ENCODE measurements around the gene TMEM245.

TMEM245 gene

DNA sequence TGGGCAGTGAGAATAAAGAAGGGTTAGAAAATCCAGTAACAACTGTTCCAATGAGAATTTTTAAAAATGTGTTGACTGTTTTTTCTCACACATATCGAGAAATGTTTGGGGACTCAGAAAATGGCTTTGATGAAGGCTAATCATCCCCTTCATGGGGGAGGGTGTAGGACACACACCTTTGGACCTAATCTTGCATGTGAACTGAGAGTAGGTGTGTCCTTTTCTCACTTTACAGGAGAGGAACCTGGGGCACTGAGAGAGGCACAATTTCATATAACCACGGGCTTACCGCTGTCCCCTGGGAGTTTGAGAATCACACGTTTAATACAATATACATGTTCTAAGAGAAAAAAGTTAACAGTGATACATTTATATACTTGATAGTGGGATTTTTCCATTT, 30.0 kb upstream of the TMEM245 start:
- no peak for DNase-seq (ENCODE audit: low read depth)
- TF ChIP-seq CTCF (conservative IDR thresholded peaks at IDR 0.05; ENCODE audit: control insufficient read depth, insufficient read depth, low read depth, low read length), result no peak

GRCh38 chr9:109149089-109149488, 29.3 kb upstream of the TMEM245 start:
- H3K4me3 ChIP-seq (ENCODE audit: control insufficient read depth, low read depth, low read length), result no peak overlapping the region
- no peak for DNase-seq (ENCODE audit: low read depth)
- no peak for TF ChIP-seq CTCF (conservative IDR thresholded peaks at IDR 0.05; ENCODE audit: control insufficient read depth, insufficient read depth, low read depth, low read length)

More for the DNA sequence above, 30.0 kb upstream of the TMEM245 start:
- H3K4me3 ChIP-seq (ENCODE audit: control insufficient read depth, low read depth, low read length), result no peak overlapping the region

GRCh38 chr9:109145051-109145450, 25.3 kb upstream of the TMEM245 start:
- DNase-seq (ENCODE audit: low read depth), result no peak
- no peak for TF ChIP-seq CTCF (conservative IDR thresholded peaks at IDR 0.05; ENCODE audit: control insufficient read depth, insufficient read depth, low read depth, low read length)
- no peak overlapping the region for H3K4me3 ChIP-seq (ENCODE audit: control insufficient read depth, low read depth, low read length)

GRCh38 chr9:109143881-109144562, 24.3 kb upstream of the TMEM245 start:
- peak; percentile 50 for DNase-seq (ENCODE audit: low read depth)
- TF ChIP-seq CTCF (conservative IDR thresholded peaks at IDR 0.05; ENCODE audit: control insufficient read depth, insufficient read depth, low read depth, low read length), result peak; percentile 44
- no peak overlapping the region for H3K4me3 ChIP-seq (ENCODE audit: control insufficient read depth, low read depth, low read length)

DNA sequence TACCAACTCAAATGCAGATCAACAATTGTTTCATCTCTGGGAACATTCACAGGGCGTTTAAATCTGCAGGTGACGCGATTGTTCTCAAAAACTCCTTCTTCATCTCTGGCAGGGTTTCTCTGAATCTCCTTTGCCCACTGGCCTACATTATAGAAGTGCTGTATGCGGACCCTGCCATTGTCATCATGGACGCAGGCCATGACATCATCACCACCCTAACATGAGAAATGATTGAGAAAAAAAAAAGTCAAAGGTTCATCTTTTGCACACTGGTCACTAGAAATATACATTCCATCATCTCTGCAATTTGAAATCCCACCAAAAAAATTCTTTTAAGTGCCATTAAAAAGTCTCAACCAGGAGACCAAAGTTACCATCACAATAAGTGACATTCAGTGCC, 21.6 kb upstream of the TMEM245 start:
- no peak for TF ChIP-seq CTCF (conservative IDR thresholded peaks at IDR 0.05; ENCODE audit: control insufficient read depth, insufficient read depth, low read depth, low read length)
- DNase-seq (ENCODE audit: low read depth), result no peak
- no peak overlapping the region for H3K4me3 ChIP-seq (ENCODE audit: control insufficient read depth, low read depth, low read length)

- DNase-seq (ENCODE audit: low read depth), result no peak
- TF ChIP-seq CTCF (conservative IDR thresholded peaks at IDR 0.05; ENCODE audit: control insufficient read depth, insufficient read depth, low read depth, low read length), result no peak
- no peak overlapping the region for H3K4me3 ChIP-seq (ENCODE audit: control insufficient read depth, low read depth, low read length)
Observed at GRCh38 chr9:109139851-109140250, 20.1 kb upstream of the TMEM245 start.

GRCh38 chr9:109138421-109138820, 18.7 kb upstream of the TMEM245 start:
- no peak for DNase-seq (ENCODE audit: low read depth)
- no peak for TF ChIP-seq CTCF (conservative IDR thresholded peaks at IDR 0.05; ENCODE audit: control insufficient read depth, insufficient read depth, low read depth, low read length)
- no peak overlapping the region for H3K4me3 ChIP-seq (ENCODE audit: control insufficient read depth, low read depth, low read length)

Measured in fibroblast of mammary gland (primary cell).